ENCODE data around the gene COL20A1.

COL20A1 gene

DNA sequence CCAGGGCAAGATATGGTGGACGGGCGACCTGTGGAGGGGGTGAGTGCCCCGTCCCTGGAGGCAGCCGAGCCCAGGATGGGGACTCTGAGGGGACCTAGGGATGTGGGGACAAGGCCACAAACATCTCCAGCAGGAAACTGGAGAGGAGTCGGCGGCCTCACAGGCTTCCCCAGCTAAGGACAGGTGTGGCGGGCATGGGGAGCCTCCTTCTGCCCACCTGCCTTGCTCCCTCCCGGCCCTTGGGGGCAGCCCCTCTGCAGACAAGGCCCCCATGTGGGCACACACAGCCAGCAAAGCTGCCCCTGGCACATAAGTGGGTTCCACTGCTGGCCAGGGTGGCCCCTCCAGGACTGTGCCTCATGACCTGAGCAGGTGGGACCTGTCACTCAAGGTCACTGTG, 63.5 kb downstream of the COL20A1 start:
- TF ChIP-seq ZNF8 (CRISPR knock-in tag; IDR thresholded peaks at IDR 0.05) (no peak), ZC3H10 (CRISPR knock-in tag; IDR thresholded peaks at IDR 0.05) (no peak), SNAI2 (CRISPR knock-in tag; IDR thresholded peaks at IDR 0.05) (no peak), OSR1 (CRISPR knock-in tag; IDR thresholded peaks at IDR 0.05) (no peak), PPARA (CRISPR knock-in tag; IDR thresholded peaks at IDR 0.05; ENCODE audit: borderline replicate concordance) (no peak), ARNTL (CRISPR knock-in tag; IDR thresholded peaks at IDR 0.05; ENCODE audit: borderline replicate concordance, low read depth) (no peak), ESRRG (CRISPR knock-in tag; IDR thresholded peaks at IDR 0.05) (no peak), ZFP30 (CRISPR knock-in tag; IDR thresholded peaks at IDR 0.05) (no peak), ZNF565 (CRISPR knock-in tag; conservative IDR thresholded peaks at IDR 0.05; ENCODE audit: low read depth) (no peak), GLIS3 (CRISPR knock-in tag; IDR thresholded peaks at IDR 0.05) (no peak), BACH2 (CRISPR knock-in tag; IDR thresholded peaks at IDR 0.05; ENCODE audit: borderline replicate concordance) (no peak), ISL1 (CRISPR knock-in tag; IDR thresholded peaks at IDR 0.05) (no peak), ZNF70 (CRISPR knock-in tag; IDR thresholded peaks at IDR 0.05) (no peak), ZFP3 (CRISPR knock-in tag; IDR thresholded peaks at IDR 0.05) (no peak), TCF4 (CRISPR knock-in tag; IDR thresholded peaks at IDR 0.05; ENCODE audit: borderline replicate concordance) (no peak)
- TF ChIP-seq, protein P1, sequence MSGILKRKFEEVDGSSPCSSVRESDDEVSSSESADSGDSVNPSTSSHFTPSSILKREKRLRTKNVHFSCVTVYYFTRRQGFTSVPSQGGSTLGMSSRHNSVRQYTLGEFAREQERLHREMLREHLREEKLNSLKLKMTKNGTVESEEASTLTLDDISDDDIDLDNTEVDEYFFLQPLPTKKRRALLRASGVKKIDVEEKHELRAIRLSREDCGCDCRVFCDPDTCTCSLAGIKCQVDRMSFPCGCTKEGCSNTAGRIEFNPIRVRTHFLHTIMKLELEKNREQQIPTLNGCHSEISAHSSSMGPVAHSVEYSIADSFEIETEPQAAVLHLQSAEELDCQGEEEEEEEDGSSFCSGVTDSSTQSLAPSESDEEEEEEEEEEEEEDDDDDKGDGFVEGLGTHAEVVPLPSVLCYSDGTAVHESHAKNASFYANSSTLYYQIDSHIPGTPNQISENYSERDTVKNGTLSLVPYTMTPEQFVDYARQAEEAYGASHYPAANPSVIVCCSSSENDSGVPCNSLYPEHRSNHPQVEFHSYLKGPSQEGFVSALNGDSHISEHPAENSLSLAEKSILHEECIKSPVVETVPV (CRISPR knock-in tag; IDR thresholded peaks at IDR 0.05): no peak
- TF ChIP-seq, protein P2, sequence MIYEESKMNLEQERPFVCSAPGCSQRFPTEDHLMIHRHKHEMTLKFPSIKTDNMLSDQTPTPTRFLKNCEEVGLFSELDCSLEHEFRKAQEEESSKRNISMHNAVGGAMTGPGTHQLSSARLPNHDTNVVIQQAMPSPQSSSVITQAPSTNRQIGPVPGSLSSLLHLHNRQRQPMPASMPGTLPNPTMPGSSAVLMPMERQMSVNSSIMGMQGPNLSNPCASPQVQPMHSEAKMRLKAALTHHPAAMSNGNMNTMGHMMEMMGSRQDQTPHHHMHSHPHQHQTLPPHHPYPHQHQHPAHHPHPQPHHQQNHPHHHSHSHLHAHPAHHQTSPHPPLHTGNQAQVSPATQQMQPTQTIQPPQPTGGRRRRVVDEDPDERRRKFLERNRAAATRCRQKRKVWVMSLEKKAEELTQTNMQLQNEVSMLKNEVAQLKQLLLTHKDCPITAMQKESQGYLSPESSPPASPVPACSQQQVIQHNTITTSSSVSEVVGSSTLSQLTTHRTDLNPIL (CRISPR knock-in tag; IDR thresholded peaks at IDR 0.05; ENCODE audit: low read depth): no peak
- TF ChIP-seq, protein P3, sequence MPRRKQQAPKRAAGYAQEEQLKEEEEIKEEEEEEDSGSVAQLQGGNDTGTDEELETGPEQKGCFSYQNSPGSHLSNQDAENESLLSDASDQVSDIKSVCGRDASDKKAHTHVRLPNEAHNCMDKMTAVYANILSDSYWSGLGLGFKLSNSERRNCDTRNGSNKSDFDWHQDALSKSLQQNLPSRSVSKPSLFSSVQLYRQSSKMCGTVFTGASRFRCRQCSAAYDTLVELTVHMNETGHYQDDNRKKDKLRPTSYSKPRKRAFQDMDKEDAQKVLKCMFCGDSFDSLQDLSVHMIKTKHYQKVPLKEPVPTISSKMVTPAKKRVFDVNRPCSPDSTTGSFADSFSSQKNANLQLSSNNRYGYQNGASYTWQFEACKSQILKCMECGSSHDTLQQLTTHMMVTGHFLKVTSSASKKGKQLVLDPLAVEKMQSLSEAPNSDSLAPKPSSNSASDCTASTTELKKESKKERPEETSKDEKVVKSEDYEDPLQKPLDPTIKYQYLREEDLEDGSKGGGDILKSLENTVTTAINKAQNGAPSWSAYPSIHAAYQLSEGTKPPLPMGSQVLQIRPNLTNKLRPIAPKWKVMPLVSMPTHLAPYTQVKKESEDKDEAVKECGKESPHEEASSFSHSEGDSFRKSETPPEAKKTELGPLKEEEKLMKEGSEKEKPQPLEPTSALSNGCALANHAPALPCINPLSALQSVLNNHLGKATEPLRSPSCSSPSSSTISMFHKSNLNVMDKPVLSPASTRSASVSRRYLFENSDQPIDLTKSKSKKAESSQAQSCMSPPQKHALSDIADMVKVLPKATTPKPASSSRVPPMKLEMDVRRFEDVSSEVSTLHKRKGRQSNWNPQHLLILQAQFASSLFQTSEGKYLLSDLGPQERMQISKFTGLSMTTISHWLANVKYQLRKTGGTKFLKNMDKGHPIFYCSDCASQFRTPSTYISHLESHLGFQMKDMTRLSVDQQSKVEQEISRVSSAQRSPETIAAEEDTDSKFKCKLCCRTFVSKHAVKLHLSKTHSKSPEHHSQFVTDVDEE (CRISPR knock-in tag; IDR thresholded peaks at IDR 0.05): no peak
- TF ChIP-seq, protein P4, sequence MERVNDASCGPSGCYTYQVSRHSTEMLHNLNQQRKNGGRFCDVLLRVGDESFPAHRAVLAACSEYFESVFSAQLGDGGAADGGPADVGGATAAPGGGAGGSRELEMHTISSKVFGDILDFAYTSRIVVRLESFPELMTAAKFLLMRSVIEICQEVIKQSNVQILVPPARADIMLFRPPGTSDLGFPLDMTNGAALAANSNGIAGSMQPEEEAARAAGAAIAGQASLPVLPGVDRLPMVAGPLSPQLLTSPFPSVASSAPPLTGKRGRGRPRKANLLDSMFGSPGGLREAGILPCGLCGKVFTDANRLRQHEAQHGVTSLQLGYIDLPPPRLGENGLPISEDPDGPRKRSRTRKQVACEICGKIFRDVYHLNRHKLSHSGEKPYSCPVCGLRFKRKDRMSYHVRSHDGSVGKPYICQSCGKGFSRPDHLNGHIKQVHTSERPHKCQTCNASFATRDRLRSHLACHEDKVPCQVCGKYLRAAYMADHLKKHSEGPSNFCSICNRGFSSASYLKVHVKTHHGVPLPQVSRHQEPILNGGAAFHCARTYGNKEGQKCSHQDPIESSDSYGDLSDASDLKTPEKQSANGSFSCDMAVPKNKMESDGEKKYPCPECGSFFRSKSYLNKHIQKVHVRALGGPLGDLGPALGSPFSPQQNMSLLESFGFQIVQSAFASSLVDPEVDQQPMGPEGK (CRISPR knock-in tag; IDR thresholded peaks at IDR 0.05; ENCODE audit: borderline replicate concordance): no peak
- no peak for ATAC-seq

DNA sequence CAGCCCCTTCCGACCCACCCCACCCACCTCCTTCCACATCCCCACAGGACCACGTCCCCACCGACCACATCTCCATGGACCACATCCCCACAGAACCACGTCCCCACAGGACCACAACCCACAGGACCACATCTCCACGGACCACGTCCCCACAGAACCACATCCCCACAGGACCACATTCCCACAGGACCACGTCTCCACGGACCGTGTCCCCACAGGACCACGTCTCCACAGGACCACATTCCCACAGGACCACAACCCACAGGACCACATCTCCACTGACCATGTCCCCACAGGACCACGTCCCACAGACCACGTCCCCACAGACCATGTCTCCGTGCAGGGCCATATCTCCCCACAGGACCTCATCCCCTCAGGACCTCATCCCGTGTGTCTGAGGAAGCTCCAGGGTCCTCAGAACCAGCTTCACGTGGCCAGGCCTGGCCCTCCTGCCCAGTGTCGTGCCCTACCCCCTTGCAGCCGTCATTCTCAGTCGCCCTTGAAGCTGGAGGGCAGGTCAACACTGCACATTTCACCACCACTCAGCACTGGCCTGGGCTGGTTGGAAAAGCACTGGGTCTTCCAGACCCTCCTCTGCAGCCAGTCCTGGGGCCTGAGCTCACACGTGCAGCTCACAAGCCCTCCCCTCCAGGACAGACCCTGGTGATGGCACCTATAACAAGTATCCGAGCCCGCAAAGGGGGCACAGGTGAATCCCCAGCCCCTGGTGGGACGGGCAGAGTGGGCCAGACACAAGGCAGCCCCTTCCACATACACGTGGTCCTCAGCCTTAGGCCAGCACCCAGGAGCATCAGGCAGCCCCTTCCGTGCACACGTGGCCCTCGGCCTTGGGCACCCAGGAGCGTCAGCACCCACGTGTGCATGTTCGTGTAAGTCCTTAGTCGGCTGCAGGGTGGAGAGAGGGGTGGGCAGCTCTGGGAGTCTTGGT, 64.2 kb downstream of the COL20A1 start:
- no peak for ATAC-seq

More for the DNA sequence above, 64.2 kb downstream of the COL20A1 start:
- TF ChIP-seq ESRRG (CRISPR knock-in tag; IDR thresholded peaks at IDR 0.05) (no peak), OSR1 (CRISPR knock-in tag; IDR thresholded peaks at IDR 0.05) (no peak), BACH2 (CRISPR knock-in tag; IDR thresholded peaks at IDR 0.05; ENCODE audit: borderline replicate concordance) (no peak), TCF4 (CRISPR knock-in tag; IDR thresholded peaks at IDR 0.05; ENCODE audit: borderline replicate concordance) (no peak), SNAI2 (CRISPR knock-in tag; IDR thresholded peaks at IDR 0.05) (no peak), ZNF565 (CRISPR knock-in tag; conservative IDR thresholded peaks at IDR 0.05; ENCODE audit: low read depth) (no peak), TOX (CRISPR knock-in tag; IDR thresholded peaks at IDR 0.05; ENCODE audit: borderline replicate concordance) (no peak)
- TF ChIP-seq, protein P5, sequence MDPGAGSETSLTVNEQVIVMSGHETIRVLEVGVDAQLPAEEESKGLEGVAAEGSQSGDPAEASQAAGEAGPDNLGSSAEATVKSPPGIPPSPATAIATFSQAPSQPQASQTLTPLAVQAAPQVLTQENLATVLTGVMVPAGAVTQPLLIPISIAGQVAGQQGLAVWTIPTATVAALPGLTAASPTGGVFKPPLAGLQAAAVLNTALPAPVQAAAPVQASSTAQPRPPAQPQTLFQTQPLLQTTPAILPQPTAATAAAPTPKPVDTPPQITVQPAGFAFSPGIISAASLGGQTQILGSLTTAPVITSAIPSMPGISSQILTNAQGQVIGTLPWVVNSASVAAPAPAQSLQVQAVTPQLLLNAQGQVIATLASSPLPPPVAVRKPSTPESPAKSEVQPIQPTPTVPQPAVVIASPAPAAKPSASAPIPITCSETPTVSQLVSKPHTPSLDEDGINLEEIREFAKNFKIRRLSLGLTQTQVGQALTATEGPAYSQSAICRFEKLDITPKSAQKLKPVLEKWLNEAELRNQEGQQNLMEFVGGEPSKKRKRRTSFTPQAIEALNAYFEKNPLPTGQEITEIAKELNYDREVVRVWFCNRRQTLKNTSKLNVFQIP (CRISPR knock-in tag; IDR thresholded peaks at IDR 0.05; ENCODE audit: borderline replicate concordance, low read depth): no peak
- TF ChIP-seq, protein P2 (CRISPR knock-in tag; IDR thresholded peaks at IDR 0.05; ENCODE audit: low read depth): no peak
- TF ChIP-seq, protein P3 (CRISPR knock-in tag; IDR thresholded peaks at IDR 0.05): no peak
